Measurements from ENCODE around the gene NR1I2.

Gene NR1I2

DNA sequence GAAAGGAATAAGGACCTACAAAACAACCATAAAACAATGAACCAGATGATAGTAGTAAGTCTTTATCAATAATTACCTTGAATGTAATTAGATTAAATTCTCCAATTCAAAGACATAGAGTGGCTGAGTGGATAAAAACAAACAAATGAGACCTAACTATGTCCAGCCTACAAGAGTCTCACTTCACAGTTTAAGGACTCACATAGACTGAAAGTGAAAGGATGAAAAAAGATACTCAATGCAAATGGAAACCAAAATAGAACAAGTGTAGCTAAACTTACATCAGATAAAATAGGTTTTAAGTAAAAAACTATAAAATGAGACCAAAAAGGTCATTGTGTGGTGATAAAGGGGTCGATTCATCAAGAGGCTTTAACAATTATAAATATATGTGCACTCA is 21.9 kb upstream of the NR1I2 start:
- H3K9ac ChIP-seq (ENCODE audit: low read depth in 1 of 2, low read length in 2 of 2): no peak overlapping the region
- no peaks in the 10 kb centered on the region for H3K9me3 ChIP-seq (ENCODE audit: control insufficient read depth in 2 of 2, low read length in 2 of 2)
- no peaks in the 10 kb centered on the region for H3K27me3 ChIP-seq (ENCODE audit: control insufficient read depth in 2 of 2, insufficient read depth in 2 of 2, low read length in 2 of 2)
- no peaks in the 10 kb centered on the region for H3K4me1 ChIP-seq (ENCODE audit: control insufficient read depth in 2 of 2, insufficient read depth in 2 of 2, low read length in 2 of 2)
- H3K27ac ChIP-seq (ENCODE audit: low read depth in 2 of 2, low read length in 2 of 2): no peak overlapping the region
- no peaks in the 10 kb centered on the region for H3K36me3 ChIP-seq (ENCODE audit: control insufficient read depth in 2 of 2, insufficient read depth in 2 of 2, low read length in 2 of 2)
- H3K4me3 ChIP-seq (ENCODE audit: low read length in 2 of 2): no peak overlapping the region

DNA sequence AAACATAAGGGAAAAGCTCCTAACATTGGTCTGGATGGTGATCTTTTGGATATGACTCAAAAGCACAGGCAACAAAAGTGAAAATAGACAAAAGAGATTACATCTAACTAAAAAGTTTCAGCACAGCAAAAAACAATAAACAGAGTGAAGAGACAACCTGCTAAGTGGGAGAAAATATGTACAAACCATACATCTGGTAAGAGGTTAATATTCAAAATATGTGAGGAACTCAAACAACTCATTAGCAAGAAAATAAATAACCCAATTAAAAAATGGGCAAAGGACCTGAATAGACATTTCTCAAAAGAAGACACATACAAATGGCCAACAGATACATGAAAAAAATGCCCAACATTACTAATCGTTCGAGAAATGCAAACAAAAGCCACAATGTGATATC is 19.0 kb upstream of the NR1I2 start:
- Histone ChIP-seq H3K27ac (ENCODE audit: low read depth in 2 of 2, low read length in 2 of 2) (no peak overlapping the region), H3K4me3 (ENCODE audit: low read length in 2 of 2) (no peak overlapping the region), H3K9ac (ENCODE audit: low read depth in 1 of 2, low read length in 2 of 2) (no peak overlapping the region), H3K27me3 (ENCODE audit: control insufficient read depth in 2 of 2, insufficient read depth in 2 of 2, low read length in 2 of 2) (no peaks in the 10 kb centered on the region), H3K4me1 (ENCODE audit: control insufficient read depth in 2 of 2, insufficient read depth in 2 of 2, low read length in 2 of 2) (no peaks in the 10 kb centered on the region), H3K9me3 (ENCODE audit: control insufficient read depth in 2 of 2, low read length in 2 of 2) (no peaks in the 10 kb centered on the region), H3K36me3 (ENCODE audit: control insufficient read depth in 2 of 2, insufficient read depth in 2 of 2, low read length in 2 of 2) (no peaks in the 10 kb centered on the region)

- H3K36me3 ChIP-seq (ENCODE audit: control insufficient read depth in 2 of 2, insufficient read depth in 2 of 2, low read length in 2 of 2): no peaks in the 10 kb centered on the region
- H3K4me1 ChIP-seq (ENCODE audit: control insufficient read depth in 2 of 2, insufficient read depth in 2 of 2, low read length in 2 of 2): no peaks in the 10 kb centered on the region
- H3K27me3 ChIP-seq (ENCODE audit: control insufficient read depth in 2 of 2, insufficient read depth in 2 of 2, low read length in 2 of 2): no peaks in the 10 kb centered on the region
- H3K9me3 ChIP-seq (ENCODE audit: control insufficient read depth in 2 of 2, low read length in 2 of 2): no peaks in the 10 kb centered on the region
- H3K27ac ChIP-seq (ENCODE audit: low read depth in 2 of 2, low read length in 2 of 2): no peak overlapping the region
- H3K4me3 ChIP-seq (ENCODE audit: low read length in 2 of 2): no peak overlapping the region
- no peak overlapping the region for H3K9ac ChIP-seq (ENCODE audit: low read depth in 1 of 2, low read length in 2 of 2)
Measured at GRCh38 chr3:119763466-119763865, 18.4 kb upstream of the NR1I2 start.

DNA sequence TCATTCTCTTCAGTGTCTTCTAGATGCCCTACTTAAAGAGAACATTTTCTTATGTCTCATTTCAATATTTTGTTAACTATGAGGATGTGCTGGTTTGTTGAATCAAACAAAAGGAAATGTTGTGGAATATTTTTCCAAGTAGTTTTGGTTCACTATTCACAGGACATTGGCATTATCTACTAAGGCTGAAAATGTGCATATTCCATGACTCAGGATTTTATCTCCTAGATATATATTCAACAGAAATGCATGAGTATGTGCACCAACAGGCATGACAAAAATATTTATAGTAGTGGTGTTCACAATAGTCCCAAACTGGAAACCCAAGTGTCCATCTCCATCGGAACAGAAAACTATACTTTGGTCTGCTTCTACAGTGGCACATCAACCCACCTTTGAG is 16.7 kb upstream of the NR1I2 start:
- no peaks in the 10 kb centered on the region for H3K27me3 ChIP-seq (ENCODE audit: control insufficient read depth in 2 of 2, insufficient read depth in 2 of 2, low read length in 2 of 2)
- no peak overlapping the region for H3K4me3 ChIP-seq (ENCODE audit: low read length in 2 of 2)
- H3K36me3 ChIP-seq (ENCODE audit: control insufficient read depth in 2 of 2, insufficient read depth in 2 of 2, low read length in 2 of 2): no peaks in the 10 kb centered on the region
- H3K9ac ChIP-seq (ENCODE audit: low read depth in 1 of 2, low read length in 2 of 2): no peak overlapping the region
- H3K9me3 ChIP-seq (ENCODE audit: control insufficient read depth in 2 of 2, low read length in 2 of 2): no peaks in the 10 kb centered on the region
- no peak overlapping the region for H3K27ac ChIP-seq (ENCODE audit: low read depth in 2 of 2, low read length in 2 of 2)
- H3K4me1 ChIP-seq (ENCODE audit: control insufficient read depth in 2 of 2, insufficient read depth in 2 of 2, low read length in 2 of 2): peaks cover 2 to 5% of the 10 kb centered on the region in 2 donors

DNA sequence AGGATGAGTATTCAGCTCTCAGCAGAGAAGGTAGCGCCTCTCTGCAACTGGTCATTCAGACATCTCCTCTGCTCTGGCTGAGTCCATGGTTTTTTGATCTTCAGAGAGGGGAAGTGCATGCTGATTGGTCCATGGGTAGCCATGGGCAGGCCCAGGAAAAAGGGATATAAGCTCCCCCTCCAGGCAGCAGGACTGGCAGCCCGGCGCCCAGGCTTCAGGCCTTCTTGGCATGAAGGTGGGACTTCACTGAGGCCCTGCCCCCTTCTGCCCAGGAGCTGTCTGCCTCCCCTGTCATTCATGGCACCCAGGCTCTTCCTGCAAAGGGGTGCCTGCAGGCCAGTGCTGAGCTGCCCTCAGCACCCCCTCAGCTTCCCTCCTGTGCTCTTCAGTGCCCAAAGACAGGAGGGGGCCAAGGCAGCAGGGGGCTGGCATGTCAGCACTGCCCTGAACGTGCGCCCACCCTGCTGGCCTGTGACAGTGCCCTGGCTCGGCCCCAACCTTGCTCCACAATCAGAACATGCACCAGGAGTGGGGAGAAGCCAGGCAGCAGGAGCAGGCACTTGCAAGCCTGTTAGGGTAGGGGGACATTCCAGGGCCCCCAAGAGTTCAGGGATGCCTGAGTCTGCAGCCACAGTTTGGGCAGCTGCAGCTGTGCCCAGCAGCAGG is 13.8 kb upstream of the NR1I2 start:
- Histone ChIP-seq H3K9me3 (ENCODE audit: control insufficient read depth in 2 of 2, low read length in 2 of 2) (no peaks in the 10 kb centered on the region), H3K9ac (ENCODE audit: low read depth in 1 of 2, low read length in 2 of 2) (no peak overlapping the region), H3K27me3 (ENCODE audit: control insufficient read depth in 2 of 2, insufficient read depth in 2 of 2, low read length in 2 of 2) (no peaks in the 10 kb centered on the region), H3K36me3 (ENCODE audit: control insufficient read depth in 2 of 2, insufficient read depth in 2 of 2, low read length in 2 of 2) (no peaks in the 10 kb centered on the region), H3K27ac (ENCODE audit: low read depth in 2 of 2, low read length in 2 of 2) (no peak overlapping the region), H3K4me3 (ENCODE audit: low read length in 2 of 2) (no peak overlapping the region), H3K4me1 (ENCODE audit: control insufficient read depth in 2 of 2, insufficient read depth in 2 of 2, low read length in 2 of 2) (peaks cover 2 to 5% of the 10 kb centered on the region in 2 donors)

DNA sequence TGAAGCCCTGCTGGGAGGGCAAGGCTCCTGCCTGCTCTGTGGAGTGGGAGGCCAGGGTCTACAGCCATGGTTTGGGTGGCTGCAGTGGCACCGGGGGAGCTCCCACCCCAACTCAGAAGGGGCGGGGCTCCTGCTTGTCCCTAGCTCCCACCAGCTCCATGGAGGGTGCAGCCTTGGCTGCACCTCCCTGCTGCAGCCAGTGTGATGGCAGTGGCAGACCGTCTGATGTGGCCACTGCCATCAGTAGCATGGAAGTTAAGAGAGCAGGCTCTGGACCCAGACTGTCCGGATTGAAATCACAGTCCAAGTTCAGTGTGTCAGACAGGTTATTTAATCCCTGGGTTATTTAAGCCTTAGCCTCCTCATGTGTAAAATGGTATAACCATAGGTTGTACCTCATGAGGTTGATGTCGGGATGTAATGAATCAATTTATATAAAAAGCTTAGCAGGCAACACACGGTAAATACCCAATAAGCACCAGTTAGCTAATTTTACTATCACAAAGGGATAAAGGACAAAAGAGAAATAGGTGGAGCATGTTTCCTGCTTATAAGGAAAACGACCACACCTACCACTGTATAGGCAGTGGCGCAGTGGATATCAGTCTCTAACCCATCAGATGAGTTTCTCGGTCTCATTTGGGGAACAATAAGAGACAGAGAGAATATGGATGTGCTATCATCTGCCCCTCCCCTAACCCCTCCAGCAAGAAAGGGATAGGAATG is 13.1 kb upstream of the NR1I2 start:
- H3K4me3 ChIP-seq (ENCODE audit: low read length in 2 of 2): no peak overlapping the region
- H3K27ac ChIP-seq (ENCODE audit: low read depth in 2 of 2, low read length in 2 of 2): peak overlapping the region; percentile 40
- no peaks in the 10 kb centered on the region for H3K27me3 ChIP-seq (ENCODE audit: control insufficient read depth in 2 of 2, insufficient read depth in 2 of 2, low read length in 2 of 2)
- H3K9me3 ChIP-seq (ENCODE audit: control insufficient read depth in 2 of 2, low read length in 2 of 2): no peaks in the 10 kb centered on the region
- no peaks in the 10 kb centered on the region for H3K36me3 ChIP-seq (ENCODE audit: control insufficient read depth in 2 of 2, insufficient read depth in 2 of 2, low read length in 2 of 2)
- H3K9ac ChIP-seq (ENCODE audit: low read depth in 1 of 2, low read length in 2 of 2): no peak overlapping the region
- peaks cover 2 to 5% of the 10 kb centered on the region in 2 donors for H3K4me1 ChIP-seq (ENCODE audit: control insufficient read depth in 2 of 2, insufficient read depth in 2 of 2, low read length in 2 of 2)

DNA sequence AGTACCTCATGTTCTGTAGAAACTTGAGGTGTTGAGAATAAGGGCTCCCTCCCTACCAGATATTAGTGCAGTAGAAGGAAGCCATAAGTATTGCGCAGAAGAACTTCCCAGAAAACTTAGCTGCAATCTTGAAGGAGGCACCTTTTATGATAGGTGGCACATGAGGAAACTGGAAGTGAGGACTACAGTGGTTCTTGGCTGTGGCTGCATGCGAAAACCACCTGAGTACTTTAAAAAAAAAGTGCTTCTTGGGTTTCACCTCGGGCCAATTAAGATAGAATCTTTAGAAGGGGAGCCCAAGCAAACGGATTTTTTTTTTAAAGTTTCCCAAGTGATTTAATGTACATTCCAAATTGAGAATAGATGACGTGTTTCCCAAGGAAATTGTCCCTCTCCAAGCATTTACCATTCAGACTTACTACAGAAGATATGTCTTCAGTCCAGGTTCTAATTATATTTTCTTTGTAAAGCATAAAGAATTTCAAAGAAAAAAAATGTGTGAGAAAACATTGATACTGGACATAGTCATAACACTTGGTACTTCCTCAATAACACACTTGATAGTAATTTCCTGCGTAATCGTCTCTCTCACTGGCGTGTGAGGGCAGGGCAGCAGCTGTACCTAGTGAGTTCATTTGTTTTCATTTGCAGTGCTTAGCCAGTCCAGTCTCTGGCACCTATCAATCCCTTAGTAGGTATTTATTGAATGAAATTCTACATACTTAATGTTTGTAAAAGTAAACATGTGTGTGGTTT is 12.3 kb upstream of the NR1I2 start:
- H3K4me3 ChIP-seq (ENCODE audit: low read length in 2 of 2): no peak overlapping the region
- H3K9me3 ChIP-seq (ENCODE audit: control insufficient read depth in 2 of 2, low read length in 2 of 2): no peaks in the 10 kb centered on the region
- peak overlapping the region; percentile 40 for H3K27ac ChIP-seq (ENCODE audit: low read depth in 2 of 2, low read length in 2 of 2)
- no peaks in the 10 kb centered on the region for H3K36me3 ChIP-seq (ENCODE audit: control insufficient read depth in 2 of 2, insufficient read depth in 2 of 2, low read length in 2 of 2)
- H3K9ac ChIP-seq (ENCODE audit: low read depth in 1 of 2, low read length in 2 of 2): peak overlapping the region in 1 of 2 donors; percentile 0
- peaks cover 2 to 5% of the 10 kb centered on the region in 2 donors for H3K4me1 ChIP-seq (ENCODE audit: control insufficient read depth in 2 of 2, insufficient read depth in 2 of 2, low read length in 2 of 2)
- H3K27me3 ChIP-seq (ENCODE audit: control insufficient read depth in 2 of 2, insufficient read depth in 2 of 2, low read length in 2 of 2): no peaks in the 10 kb centered on the region

GRCh38 chr3:119774444-119774843 is 7.5 kb upstream of the NR1I2 start:
- no peaks in the 10 kb centered on the region for H3K36me3 ChIP-seq (ENCODE audit: control insufficient read depth in 2 of 2, insufficient read depth in 2 of 2, low read length in 2 of 2)
- H3K27me3 ChIP-seq (ENCODE audit: control insufficient read depth in 2 of 2, insufficient read depth in 2 of 2, low read length in 2 of 2): no peaks in the 10 kb centered on the region
- no peak overlapping the region for H3K27ac ChIP-seq (ENCODE audit: low read depth in 2 of 2, low read length in 2 of 2)
- H3K4me3 ChIP-seq (ENCODE audit: low read length in 2 of 2): no peak overlapping the region
- H3K9me3 ChIP-seq (ENCODE audit: control insufficient read depth in 2 of 2, low read length in 2 of 2): peaks cover 2 to 6% of the 10 kb centered on the region in 2 donors
- peaks cover 0 to under 1% of the 10 kb centered on the region in 2 donors for H3K4me1 ChIP-seq (ENCODE audit: control insufficient read depth in 2 of 2, insufficient read depth in 2 of 2, low read length in 2 of 2)
- no peak overlapping the region for H3K9ac ChIP-seq (ENCODE audit: low read depth in 1 of 2, low read length in 2 of 2)

DNA sequence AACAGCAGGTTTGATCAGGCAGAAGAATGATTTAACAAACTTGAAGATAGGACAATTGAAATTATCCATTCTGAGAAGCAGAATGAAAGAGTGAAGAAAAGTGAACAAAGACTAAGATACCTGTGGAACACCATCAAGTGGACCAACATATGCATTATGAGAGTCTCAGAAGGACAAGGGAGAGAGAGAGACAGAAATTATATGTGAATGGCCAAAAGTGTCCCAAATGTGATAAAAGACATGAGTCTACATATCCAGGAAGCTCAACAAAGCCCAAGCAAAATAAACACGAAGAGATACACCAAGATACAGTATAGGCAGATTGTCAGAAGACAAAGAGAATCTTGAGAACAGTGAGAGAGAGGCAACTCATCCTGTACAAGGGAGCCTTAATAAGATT is 5.6 kb upstream of the NR1I2 start:
- Histone ChIP-seq H3K4me1 (ENCODE audit: control insufficient read depth in 2 of 2, insufficient read depth in 2 of 2, low read length in 2 of 2) (peaks cover 0 to 7% of the 10 kb centered on the region in 2 donors), H3K9me3 (ENCODE audit: control insufficient read depth in 2 of 2, low read length in 2 of 2) (peaks cover 2 to 6% of the 10 kb centered on the region in 2 donors), H3K36me3 (ENCODE audit: control insufficient read depth in 2 of 2, insufficient read depth in 2 of 2, low read length in 2 of 2) (no peaks in the 10 kb centered on the region), H3K27me3 (ENCODE audit: control insufficient read depth in 2 of 2, insufficient read depth in 2 of 2, low read length in 2 of 2) (no peaks in the 10 kb centered on the region), H3K4me3 (ENCODE audit: low read length in 2 of 2) (no peak overlapping the region), H3K27ac (ENCODE audit: low read depth in 2 of 2, low read length in 2 of 2) (no peak overlapping the region), H3K9ac (ENCODE audit: low read depth in 1 of 2, low read length in 2 of 2) (no peak overlapping the region)

- H3K9ac ChIP-seq (ENCODE audit: low read depth in 1 of 2, low read length in 2 of 2): no peak overlapping the region
- no peaks in the 10 kb centered on the region for H3K27me3 ChIP-seq (ENCODE audit: control insufficient read depth in 2 of 2, insufficient read depth in 2 of 2, low read length in 2 of 2)
- H3K9me3 ChIP-seq (ENCODE audit: control insufficient read depth in 2 of 2, low read length in 2 of 2): peaks cover 2 to 6% of the 10 kb centered on the region in 2 donors
- H3K36me3 ChIP-seq (ENCODE audit: control insufficient read depth in 2 of 2, insufficient read depth in 2 of 2, low read length in 2 of 2): no peaks in the 10 kb centered on the region
- no peak overlapping the region for H3K4me3 ChIP-seq (ENCODE audit: low read length in 2 of 2)
- peaks cover 0 to 11% of the 10 kb centered on the region in 2 donors for H3K4me1 ChIP-seq (ENCODE audit: control insufficient read depth in 2 of 2, insufficient read depth in 2 of 2, low read length in 2 of 2)
- H3K27ac ChIP-seq (ENCODE audit: low read depth in 2 of 2, low read length in 2 of 2): no peak overlapping the region
Measured at GRCh38 chr3:119778176-119778575, 3.7 kb upstream of the NR1I2 start.
